ENCODE data around the gene EVI5.

- TF ChIP-seq CTCF (IDR thresholded peaks at IDR 0.05; ENCODE audit: low read depth, low read length, poor library complexity, severe bottlenecking) (no peak), EZH2phosphoT487 (IDR thresholded peaks at IDR 0.05; ENCODE audit: borderline replicate concordance, low read length) (no peak)
Observed at GRCh38 chr1:92657701-92658100, 127.2 kb downstream of the EVI5 start.
